ENCODE measurements around the gene FAM83D.

The FAM83D gene

GRCh38 chr20:38892091-38892981, 33.9 kb upstream of the FAM83D start:
- peak overlapping the region; percentile 37 for H3K4me3 Mint-ChIP-seq
- H3K36me3 Mint-ChIP-seq: peaks cover 59% of the 10 kb centered on the region
- H3K9me3 Mint-ChIP-seq: peaks cover 4% of the 10 kb centered on the region
- H3K4me1 Mint-ChIP-seq: peaks cover 77% of the 10 kb centered on the region
- peak overlapping the region; percentile 98 for H3K27ac Mint-ChIP-seq
- ATAC-seq: peak; percentile 89
- no peaks in the 10 kb centered on the region for H3K27me3 Mint-ChIP-seq

DNA sequence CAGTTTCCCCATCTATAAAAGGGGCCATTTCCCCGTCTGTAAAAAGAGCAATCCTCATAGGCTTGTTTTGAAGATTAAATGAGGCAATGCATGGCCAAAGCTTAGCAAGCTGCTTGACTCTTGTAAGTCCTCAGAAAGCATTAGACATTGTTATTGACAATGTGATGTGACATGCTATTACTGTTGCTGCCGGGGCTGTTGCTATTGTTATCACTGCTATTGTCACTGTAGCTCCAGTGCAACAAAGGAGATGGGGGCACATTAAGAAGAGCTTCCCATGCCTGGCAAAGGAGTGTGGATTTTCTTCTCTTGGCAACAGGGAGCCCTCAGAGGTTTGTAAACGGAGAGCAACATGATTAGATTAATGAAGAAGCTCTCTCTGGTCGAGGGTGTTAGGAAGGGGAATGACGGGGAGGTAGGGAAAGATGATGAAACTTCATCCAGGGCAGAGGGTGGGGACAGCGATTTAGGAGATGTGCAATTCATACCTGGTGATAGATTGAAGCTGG, 33.1 kb upstream of the FAM83D start:
- Mint-ChIP-seq H3K4me1 (peaks cover 72% of the 10 kb centered on the region), H3K27ac (peak overlapping the region; percentile 98), H3K4me3 (peak overlapping the region; percentile 57), H3K36me3 (peaks cover 66% of the 10 kb centered on the region), H3K9me3 (peaks cover 4% of the 10 kb centered on the region), H3K27me3 (no peaks in the 10 kb centered on the region)
- ATAC-seq: peak; percentile 31

- peak; percentile 83 for ATAC-seq
- Mint-ChIP-seq H3K36me3 (peaks cover 72% of the 10 kb centered on the region), H3K9me3 (peaks cover 4% of the 10 kb centered on the region), H3K4me1 (peaks cover 67% of the 10 kb centered on the region), H3K27ac (peak overlapping the region; percentile 98), H3K27me3 (no peaks in the 10 kb centered on the region), H3K4me3 (peak overlapping the region; percentile 57)
Observed at GRCh38 chr20:38893565-38894090, 32.6 kb upstream of the FAM83D start.

GRCh38 chr20:38894091-38894847, 31.9 kb upstream of the FAM83D start:
- H3K4me3 Mint-ChIP-seq: peak overlapping the region; percentile 14
- peaks cover 63% of the 10 kb centered on the region for H3K4me1 Mint-ChIP-seq
- peaks cover 4% of the 10 kb centered on the region for H3K9me3 Mint-ChIP-seq
- H3K36me3 Mint-ChIP-seq: peaks cover 72% of the 10 kb centered on the region
- peak overlapping the region; percentile 98 for H3K27ac Mint-ChIP-seq
- H3K27me3 Mint-ChIP-seq: no peaks in the 10 kb centered on the region
- ATAC-seq: no peak

GRCh38 chr20:38895098-38895949, 30.9 kb upstream of the FAM83D start:
- Mint-ChIP-seq H3K27ac (peak overlapping the region; percentile 98), H3K4me3 (no peak overlapping the region), H3K4me1 (peaks cover 53% of the 10 kb centered on the region), H3K9me3 (peaks cover 4% of the 10 kb centered on the region), H3K27me3 (no peaks in the 10 kb centered on the region), H3K36me3 (peaks cover 67% of the 10 kb centered on the region)
- ATAC-seq: no peak

DNA sequence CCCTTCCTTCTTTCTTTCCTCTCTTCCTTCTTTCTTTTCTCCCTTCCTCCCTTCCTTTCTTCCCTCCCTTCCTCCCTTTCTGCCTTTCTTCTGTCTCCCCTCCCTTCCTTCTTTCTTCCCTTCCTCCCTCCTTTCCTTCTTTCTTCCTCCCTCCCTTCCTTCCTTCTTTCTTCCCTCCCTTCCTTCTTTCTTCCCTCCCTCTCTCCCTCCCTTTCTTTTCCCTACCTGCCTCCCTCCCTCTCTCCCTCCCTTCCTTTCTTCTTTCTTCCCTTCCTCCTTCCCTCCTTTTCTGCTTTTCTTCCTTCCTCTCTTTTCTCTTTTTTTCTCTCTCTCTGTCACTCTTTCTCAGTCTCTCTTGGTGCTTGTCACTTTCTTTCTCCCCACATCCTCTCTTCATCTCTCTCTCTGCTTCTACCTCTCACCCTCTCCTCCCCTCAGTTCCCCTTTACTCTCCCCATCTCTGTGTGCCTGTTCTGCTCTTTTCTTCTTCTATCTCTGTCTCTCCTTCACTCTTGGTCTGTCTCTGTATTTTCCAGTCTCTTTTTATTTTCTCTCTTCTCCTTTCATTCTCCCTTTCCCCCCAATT, 30.1 kb upstream of the FAM83D start:
- Mint-ChIP-seq H3K27ac (peak overlapping the region; percentile 98), H3K4me3 (no peak overlapping the region), H3K4me1 (peaks cover 45% of the 10 kb centered on the region), H3K36me3 (peaks cover 69% of the 10 kb centered on the region), H3K9me3 (peaks cover 4% of the 10 kb centered on the region), H3K27me3 (no peaks in the 10 kb centered on the region)
- ATAC-seq: no peak

DNA sequence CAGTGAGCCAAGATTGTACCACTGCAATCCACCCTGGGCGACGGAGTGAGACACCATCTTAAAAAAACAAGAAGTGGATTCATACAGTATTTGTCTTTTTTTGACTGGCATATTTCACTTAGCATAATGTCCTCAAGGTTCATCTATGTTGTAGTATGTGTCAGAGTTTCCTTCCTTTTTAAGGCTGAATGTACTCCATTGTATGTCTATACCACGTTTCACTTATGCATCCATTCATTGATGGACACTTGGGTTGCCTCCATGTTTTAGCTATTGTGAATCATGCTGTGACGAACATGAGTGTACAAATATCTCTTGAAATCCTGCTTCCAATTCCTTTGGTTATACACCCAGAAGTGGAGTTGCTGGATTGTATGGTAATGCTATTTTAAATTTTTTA, 28.9 kb upstream of the FAM83D start:
- no peak for ATAC-seq
- Mint-ChIP-seq H3K4me3 (no peak overlapping the region), H3K27ac (no peak overlapping the region), H3K9me3 (peaks cover 4% of the 10 kb centered on the region), H3K36me3 (peaks cover 79% of the 10 kb centered on the region), H3K4me1 (peaks cover 38% of the 10 kb centered on the region), H3K27me3 (no peaks in the 10 kb centered on the region)

DNA sequence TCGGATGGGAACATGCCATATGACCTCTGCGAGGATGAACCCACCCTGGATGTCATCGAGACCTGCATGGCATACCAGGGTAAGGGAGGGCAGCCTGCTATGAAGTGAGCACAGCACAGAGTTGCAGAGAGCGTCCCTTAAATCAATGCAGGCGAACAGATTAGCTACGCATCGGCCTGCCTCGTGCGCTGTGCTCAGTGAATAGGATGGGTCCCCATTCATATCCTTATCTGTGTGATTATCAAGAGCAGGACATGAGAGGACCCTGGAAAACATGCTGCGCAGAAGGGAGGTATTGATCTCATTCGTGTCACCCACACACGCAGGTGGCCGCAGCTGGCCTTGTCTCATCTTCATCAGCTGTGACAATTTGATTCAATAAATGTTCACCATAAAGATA, 25.6 kb upstream of the FAM83D start:
- H3K4me3 Mint-ChIP-seq: no peak overlapping the region
- H3K9me3 Mint-ChIP-seq: peaks cover 4% of the 10 kb centered on the region
- no peak for ATAC-seq
- H3K36me3 Mint-ChIP-seq: peaks cover 90% of the 10 kb centered on the region
- H3K27ac Mint-ChIP-seq: no peak overlapping the region
- H3K4me1 Mint-ChIP-seq: peaks cover 12% of the 10 kb centered on the region
- H3K27me3 Mint-ChIP-seq: no peaks in the 10 kb centered on the region

GRCh38 chr20:38902601-38903000, 23.6 kb upstream of the FAM83D start:
- Mint-ChIP-seq H3K27me3 (no peaks in the 10 kb centered on the region), H3K4me1 (peaks cover 12% of the 10 kb centered on the region), H3K4me3 (no peak overlapping the region), H3K36me3 (peaks cover 91% of the 10 kb centered on the region), H3K27ac (peak overlapping the region; percentile 7), H3K9me3 (peaks cover 4% of the 10 kb centered on the region)
- ATAC-seq: no peak

DNA sequence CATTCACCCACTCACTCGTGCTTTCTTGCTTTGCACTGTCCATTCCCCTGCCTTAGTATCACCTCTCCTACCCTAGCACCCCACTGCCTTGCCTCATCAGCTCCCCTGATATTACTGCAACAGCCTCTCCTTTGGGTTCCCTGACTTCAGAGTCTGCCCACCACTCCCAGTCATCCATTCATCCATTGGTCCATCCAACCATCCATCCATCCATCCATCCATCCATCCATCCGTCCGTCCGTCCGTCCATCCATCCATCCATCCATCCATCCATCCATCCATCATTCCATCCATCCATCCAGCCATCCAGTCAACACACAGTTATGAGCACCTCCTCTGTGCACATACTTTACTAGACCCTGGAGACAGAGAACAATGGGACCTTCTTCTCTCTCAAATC, 22.9 kb upstream of the FAM83D start:
- Mint-ChIP-seq H3K27ac (no peak overlapping the region), H3K4me3 (no peak overlapping the region)

GRCh38 chr20:38905375-38905774, 20.8 kb upstream of the FAM83D start:
- no peak for ATAC-seq
- H3K9me3 Mint-ChIP-seq: peaks cover 4% of the 10 kb centered on the region
- H3K36me3 Mint-ChIP-seq: peaks cover 92% of the 10 kb centered on the region
- H3K27me3 Mint-ChIP-seq: no peaks in the 10 kb centered on the region
- no peak overlapping the region for H3K4me3 Mint-ChIP-seq
- H3K27ac Mint-ChIP-seq: peak overlapping the region; percentile 43
- H3K4me1 Mint-ChIP-seq: peaks cover 18% of the 10 kb centered on the region

More for the DNA sequence above, 22.9 kb upstream of the FAM83D start:
- H3K36me3 Mint-ChIP-seq: peaks cover 91% of the 10 kb centered on the region
- H3K4me1 Mint-ChIP-seq: peaks cover 18% of the 10 kb centered on the region
- no peaks in the 10 kb centered on the region for H3K27me3 Mint-ChIP-seq
- H3K9me3 Mint-ChIP-seq: peaks cover 4% of the 10 kb centered on the region
- ATAC-seq: no peak

GRCh38 chr20:38907918-38908677, 18.1 kb upstream of the FAM83D start:
- H3K27me3 Mint-ChIP-seq: no peaks in the 10 kb centered on the region
- peaks cover 73% of the 10 kb centered on the region for H3K36me3 Mint-ChIP-seq
- peak overlapping the region; percentile 44 for H3K27ac Mint-ChIP-seq
- peaks cover 18% of the 10 kb centered on the region for H3K4me1 Mint-ChIP-seq
- ATAC-seq: no peak
- peaks cover 4% of the 10 kb centered on the region for H3K9me3 Mint-ChIP-seq
- no peak overlapping the region for H3K4me3 Mint-ChIP-seq

- Mint-ChIP-seq H3K36me3 (peaks cover 58% of the 10 kb centered on the region), H3K27ac (no peak overlapping the region), H3K9me3 (no peaks in the 10 kb centered on the region), H3K27me3 (no peaks in the 10 kb centered on the region), H3K4me1 (no peaks in the 10 kb centered on the region), H3K4me3 (no peak overlapping the region)
- ATAC-seq: no peak
Observed at GRCh38 chr20:38915355-38915754, 10.9 kb upstream of the FAM83D start.

GRCh38 chr20:38917657-38918056, 8.6 kb upstream of the FAM83D start:
- no peak for ATAC-seq
- Mint-ChIP-seq H3K4me3 (no peak overlapping the region), H3K4me1 (no peaks in the 10 kb centered on the region)

More at GRCh38 chr20:38917657-38918056, 8.6 kb upstream of the FAM83D start:
- peaks cover 58% of the 10 kb centered on the region for H3K36me3 Mint-ChIP-seq
- no peaks in the 10 kb centered on the region for H3K9me3 Mint-ChIP-seq
- H3K27me3 Mint-ChIP-seq: no peaks in the 10 kb centered on the region
- H3K27ac Mint-ChIP-seq: no peak overlapping the region

Data from stimulated activated memory B cell treated with anti-CD40 and anti-IgM and Interleukin-4, amounts not matched to agents 10 μg/mL and 1 μg/mL and 100 μg/mL, for 72 hours (primary cell).